GM23338 (cell line): Measurements from ENCODE around the gene AOAH.

Source experiments
- CREB1 ChIP-seq: fragments of 250-450 bp; sonication (Bioruptor Pico); IDR thresholded peaks from 2 replicates; pipeline ENCODE4 v1.5.0; 2020; ENCODE audit warnings: low read depth, mild to moderate bottlenecking, moderate library complexity
- EZH2phosphoT487 ChIP-seq: fragments of 200-600 bp; sonication (generic); IDR thresholded peaks from one replicate; pipeline ENCODE4 v1.8.1; 2018; ENCODE audit warnings: antibody characterized with exemption; ENCODE audit not compliant: unreplicated experiment
- TF ChIP-seq, protein P1 (sequence below), 2 experiments: fragments of 200-600 bp in 1 of 2; sonication (generic) in 1 of 2; conservative IDR thresholded peaks; 2 replicates each; pipeline versions ENCODE4 v1.5.1 to v1.6.1; 2016 to 2017; ENCODE audit warnings: antibody characterized with exemption in 2 of 2, low read depth in 2 of 2, mild to moderate bottlenecking in 2 of 2, moderate library complexity in 1 of 2
- TF ChIP-seq, protein P2 (sequence below): IDR thresholded peaks from one replicate; pipeline ENCODE4 v1.6.1; 2018; ENCODE audit warnings: antibody characterized with exemption; ENCODE audit not compliant: unreplicated experiment

- TF ChIP-seq, protein P1, sequence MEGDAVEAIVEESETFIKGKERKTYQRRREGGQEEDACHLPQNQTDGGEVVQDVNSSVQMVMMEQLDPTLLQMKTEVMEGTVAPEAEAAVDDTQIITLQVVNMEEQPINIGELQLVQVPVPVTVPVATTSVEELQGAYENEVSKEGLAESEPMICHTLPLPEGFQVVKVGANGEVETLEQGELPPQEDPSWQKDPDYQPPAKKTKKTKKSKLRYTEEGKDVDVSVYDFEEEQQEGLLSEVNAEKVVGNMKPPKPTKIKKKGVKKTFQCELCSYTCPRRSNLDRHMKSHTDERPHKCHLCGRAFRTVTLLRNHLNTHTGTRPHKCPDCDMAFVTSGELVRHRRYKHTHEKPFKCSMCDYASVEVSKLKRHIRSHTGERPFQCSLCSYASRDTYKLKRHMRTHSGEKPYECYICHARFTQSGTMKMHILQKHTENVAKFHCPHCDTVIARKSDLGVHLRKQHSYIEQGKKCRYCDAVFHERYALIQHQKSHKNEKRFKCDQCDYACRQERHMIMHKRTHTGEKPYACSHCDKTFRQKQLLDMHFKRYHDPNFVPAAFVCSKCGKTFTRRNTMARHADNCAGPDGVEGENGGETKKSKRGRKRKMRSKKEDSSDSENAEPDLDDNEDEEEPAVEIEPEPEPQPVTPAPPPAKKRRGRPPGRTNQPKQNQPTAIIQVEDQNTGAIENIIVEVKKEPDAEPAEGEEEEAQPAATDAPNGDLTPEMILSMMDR (conservative IDR thresholded peaks at IDR 0.05; ENCODE audit: low read depth in 2 of 2) = no peak
- TF ChIP-seq, protein P2, sequence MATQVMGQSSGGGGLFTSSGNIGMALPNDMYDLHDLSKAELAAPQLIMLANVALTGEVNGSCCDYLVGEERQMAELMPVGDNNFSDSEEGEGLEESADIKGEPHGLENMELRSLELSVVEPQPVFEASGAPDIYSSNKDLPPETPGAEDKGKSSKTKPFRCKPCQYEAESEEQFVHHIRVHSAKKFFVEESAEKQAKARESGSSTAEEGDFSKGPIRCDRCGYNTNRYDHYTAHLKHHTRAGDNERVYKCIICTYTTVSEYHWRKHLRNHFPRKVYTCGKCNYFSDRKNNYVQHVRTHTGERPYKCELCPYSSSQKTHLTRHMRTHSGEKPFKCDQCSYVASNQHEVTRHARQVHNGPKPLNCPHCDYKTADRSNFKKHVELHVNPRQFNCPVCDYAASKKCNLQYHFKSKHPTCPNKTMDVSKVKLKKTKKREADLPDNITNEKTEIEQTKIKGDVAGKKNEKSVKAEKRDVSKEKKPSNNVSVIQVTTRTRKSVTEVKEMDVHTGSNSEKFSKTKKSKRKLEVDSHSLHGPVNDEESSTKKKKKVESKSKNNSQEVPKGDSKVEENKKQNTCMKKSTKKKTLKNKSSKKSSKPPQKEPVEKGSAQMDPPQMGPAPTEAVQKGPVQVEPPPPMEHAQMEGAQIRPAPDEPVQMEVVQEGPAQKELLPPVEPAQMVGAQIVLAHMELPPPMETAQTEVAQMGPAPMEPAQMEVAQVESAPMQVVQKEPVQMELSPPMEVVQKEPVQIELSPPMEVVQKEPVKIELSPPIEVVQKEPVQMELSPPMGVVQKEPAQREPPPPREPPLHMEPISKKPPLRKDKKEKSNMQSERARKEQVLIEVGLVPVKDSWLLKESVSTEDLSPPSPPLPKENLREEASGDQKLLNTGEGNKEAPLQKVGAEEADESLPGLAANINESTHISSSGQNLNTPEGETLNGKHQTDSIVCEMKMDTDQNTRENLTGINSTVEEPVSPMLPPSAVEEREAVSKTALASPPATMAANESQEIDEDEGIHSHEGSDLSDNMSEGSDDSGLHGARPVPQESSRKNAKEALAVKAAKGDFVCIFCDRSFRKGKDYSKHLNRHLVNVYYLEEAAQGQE = no peak
- no peak for TF ChIP-seq EZH2phosphoT487
- no peak for TF ChIP-seq CREB1
Observed at GRCh38 chr7:36589391-36589790, 134.9 kb downstream of the AOAH start.
